Measurements from ENCODE around the gene LRRC26. TPM values are rescaled to one million over a fixed set of nuclear protein-coding genes. Genes with fewer than 3 reads are reported as not detected.

Gene LRRC26
- total RNA-seq, 2 experiments from 2014 or later, result not detected

- DNase-seq, result no peak
- Mint-ChIP-seq H3K27ac (no peak overlapping the region), H3K9me3 (no peaks in the 10 kb centered on the region), H3K4me1 (peaks cover 19% of the 10 kb centered on the region), H3K27me3 (no peaks in the 10 kb centered on the region), H3K4me3 (no peak overlapping the region), H3K36me3 (peaks cover 8% of the 10 kb centered on the region)
Measured at GRCh38 chr9:137191691-137192447, 22.0 kb upstream of the LRRC26 start.

- Mint-ChIP-seq H3K36me3 (peaks cover 8% of the 10 kb centered on the region), H3K27me3 (no peaks in the 10 kb centered on the region), H3K4me3 (no peak overlapping the region), H3K4me1 (peaks cover 22% of the 10 kb centered on the region), H3K27ac (no peak overlapping the region), H3K9me3 (no peaks in the 10 kb centered on the region)
- no peak for DNase-seq
Measured at GRCh38 chr9:137191245-137191644, 21.4 kb upstream of the LRRC26 start.

GRCh38 chr9:137190315-137190856 lies 20.5 kb upstream of the LRRC26 start:
- Mint-ChIP-seq H3K27ac (no peak overlapping the region), H3K36me3 (peaks cover 8% of the 10 kb centered on the region), H3K9me3 (no peaks in the 10 kb centered on the region), H3K4me1 (peaks cover 22% of the 10 kb centered on the region), H3K4me3 (peak overlapping the region; percentile 65), H3K27me3 (no peaks in the 10 kb centered on the region)
- no peak for DNase-seq

- H3K27me3 Mint-ChIP-seq, result no peaks in the 10 kb centered on the region
- peaks cover 22% of the 10 kb centered on the region for H3K4me1 Mint-ChIP-seq
- peaks cover 8% of the 10 kb centered on the region for H3K36me3 Mint-ChIP-seq
- H3K27ac Mint-ChIP-seq, result peak overlapping the region; percentile 87
- no peaks in the 10 kb centered on the region for H3K9me3 Mint-ChIP-seq
- peak overlapping the region; percentile 96 for H3K4me3 Mint-ChIP-seq
- no peak for DNase-seq
Measured at GRCh38 chr9:137189297-137190295, 19.7 kb upstream of the LRRC26 start.

- Mint-ChIP-seq H3K4me3 (peak within 1 kb of the TSS; percentile 96), H3K27me3 (no peaks in the 10 kb centered on the region), H3K27ac (peak within 1 kb of the TSS; percentile 87), H3K9me3 (no peaks in the 10 kb centered on the region), H3K36me3 (peaks cover 8% of the 10 kb centered on the region), H3K4me1 (peaks cover 25% of the 10 kb centered on the region)
- DNase-seq, result peak; percentile 96
Measured at GRCh38 chr9:137188490-137189296, 18.8 kb upstream of the LRRC26 start, which contains the start of the genes ANAPC2 and SSNA1. Gene ANAPC2 (minus strand): TSS chr9:137188560. CDS start chr9:137188532, 28 bp downstream. Gene SSNA1 (plus strand): TSS chr9:137188676. CDS start chr9:137188727, 51 bp downstream.

- Mint-ChIP-seq H3K4me3 (peak overlapping the region; percentile 92), H3K27me3 (no peaks in the 10 kb centered on the region), H3K27ac (peak overlapping the region; percentile 87), H3K36me3 (peaks cover 8% of the 10 kb centered on the region), H3K9me3 (no peaks in the 10 kb centered on the region), H3K4me1 (peaks cover 25% of the 10 kb centered on the region)
- DNase-seq, result no peak
Measured at GRCh38 chr9:137188086-137188489, 18.2 kb upstream of the LRRC26 start.

GRCh38 chr9:137187386-137187785 lies 17.5 kb upstream of the LRRC26 start:
- peak overlapping the region; percentile 92 for H3K4me3 Mint-ChIP-seq
- H3K36me3 Mint-ChIP-seq, result peaks cover 8% of the 10 kb centered on the region
- peaks cover 25% of the 10 kb centered on the region for H3K4me1 Mint-ChIP-seq
- H3K27me3 Mint-ChIP-seq, result no peaks in the 10 kb centered on the region
- no peaks in the 10 kb centered on the region for H3K9me3 Mint-ChIP-seq
- no peak for DNase-seq
- H3K27ac Mint-ChIP-seq, result peak overlapping the region; percentile 87

- Mint-ChIP-seq H3K27me3 (no peaks in the 10 kb centered on the region), H3K36me3 (peaks cover 11% of the 10 kb centered on the region), H3K4me1 (peaks cover 25% of the 10 kb centered on the region), H3K27ac (no peak overlapping the region), H3K9me3 (no peaks in the 10 kb centered on the region), H3K4me3 (peak overlapping the region; percentile 92)
- no peak for DNase-seq
Measured at GRCh38 chr9:137186385-137186784, 16.5 kb upstream of the LRRC26 start.

- Mint-ChIP-seq H3K36me3 (peaks cover 11% of the 10 kb centered on the region), H3K27me3 (no peaks in the 10 kb centered on the region), H3K27ac (no peak overlapping the region), H3K4me3 (no peak overlapping the region), H3K4me1 (peaks cover 23% of the 10 kb centered on the region), H3K9me3 (no peaks in the 10 kb centered on the region)
- no peak for DNase-seq
Measured at GRCh38 chr9:137185921-137186320, 16.1 kb upstream of the LRRC26 start.

GRCh38 chr9:137184881-137185660 lies 15.2 kb upstream of the LRRC26 start:
- peaks cover 11% of the 10 kb centered on the region for H3K36me3 Mint-ChIP-seq
- H3K4me1 Mint-ChIP-seq, result peaks cover 20% of the 10 kb centered on the region
- no peak overlapping the region for H3K27ac Mint-ChIP-seq
- H3K4me3 Mint-ChIP-seq, result no peak overlapping the region
- no peaks in the 10 kb centered on the region for H3K9me3 Mint-ChIP-seq
- DNase-seq, result no peak
- H3K27me3 Mint-ChIP-seq, result no peaks in the 10 kb centered on the region

GRCh38 chr9:137183980-137184595 lies 14.2 kb upstream of the LRRC26 start:
- no peaks in the 10 kb centered on the region for H3K27me3 Mint-ChIP-seq
- peaks cover 16% of the 10 kb centered on the region for H3K4me1 Mint-ChIP-seq
- no peaks in the 10 kb centered on the region for H3K9me3 Mint-ChIP-seq
- H3K36me3 Mint-ChIP-seq, result peaks cover 8% of the 10 kb centered on the region
- H3K27ac Mint-ChIP-seq, result no peak overlapping the region
- DNase-seq, result no peak
- H3K4me3 Mint-ChIP-seq, result no peak overlapping the region

- Mint-ChIP-seq H3K4me1 (peaks cover 16% of the 10 kb centered on the region), H3K4me3 (no peak overlapping the region), H3K36me3 (peaks cover 6% of the 10 kb centered on the region), H3K27ac (no peak overlapping the region), H3K9me3 (no peaks in the 10 kb centered on the region), H3K27me3 (no peaks in the 10 kb centered on the region)
- no peak for DNase-seq
Measured at GRCh38 chr9:137182836-137183235, 13.0 kb upstream of the LRRC26 start.

- Mint-ChIP-seq H3K27me3 (no peaks in the 10 kb centered on the region), H3K9me3 (no peaks in the 10 kb centered on the region), H3K36me3 (peaks cover 3% of the 10 kb centered on the region), H3K4me1 (peaks cover 5% of the 10 kb centered on the region), H3K27ac (no peak overlapping the region), H3K4me3 (no peak overlapping the region)
- DNase-seq, result no peak
Measured at GRCh38 chr9:137181680-137182079, 11.8 kb upstream of the LRRC26 start.

All from activated naive CD8-positive, alpha-beta T cell treated with anti-CD3 and anti-CD28 coated beads for 36 hours (primary cell).